ENCODE results near the gene GRWD1. TPM values are rescaled to one million over a fixed set of nuclear protein-coding genes. Genes with fewer than 3 reads are reported as not detected.

GRWD1 gene
- total and polyA plus RNA-seq, 2 of the 4 experiments (the other 2 are of a cell fraction), result 22.0 to 22.5 TPM

GRCh38 chr19:48493718-48494401 lies 48.1 kb downstream of the GRWD1 start:
- peak overlapping the region; percentile 45; the same call in 1 of the 2 replicates for H3K23ac ChIP-seq (ENCODE audit: low read depth, low read length)
- H3K4me3 ChIP-seq (ENCODE audit: insufficient read depth, low read depth, low read length), result peak overlapping the region; percentile 87
- CTCF ChIA-PET, result interaction anchor here (1.5 kb wide), 1 partner anchor 90 kb away, joined by 5 read pairs; no protein-coding TSS in a partner anchor
- peak overlapping the region; percentile 98 for H2AFZ ChIP-seq (replicated peaks; ENCODE audit: low read length, poor library complexity)
- dilution Hi-C loops (cut with HindIII; ENCODE audit: low sequenced_read_pairs, unreplicated experiment) (no loop called here), intact Hi-C loops (cut with micrococcal nuclease) (no loop called here), in situ Hi-C loops (cut with MboI; ENCODE audit: low sequenced_read_pairs) (no loop called here)
- H3K36me3 ChIP-seq (ENCODE audit: control insufficient read depth, insufficient read depth, low read length), result no peaks in the 10 kb centered on the region
- no peak overlapping the region for H3K56ac ChIP-seq (ENCODE audit: extremely low read depth, insufficient read depth, low read length)
- DNase-seq (no peak), ATAC-seq (ENCODE audit: low read depth) (peak; percentile 2)
- peak overlapping the region; percentile 80; the same call in 1 of the 2 replicates for H2AK5ac ChIP-seq (ENCODE audit: low read depth, low read length)
- H3K4me2 ChIP-seq (ENCODE audit: low read depth, low read length), result peak overlapping the region; percentile 95
- H2AK9ac ChIP-seq (replicated peaks; ENCODE audit: low read depth, low read length, poor library complexity), result peak overlapping the region; percentile 60
- H3K9me1 ChIP-seq (ENCODE audit: insufficient read depth, low read length), result peaks cover 4% of the 10 kb centered on the region
- H3K79me1 ChIP-seq (ENCODE audit: low read depth in 1 of 2, low read length in 2 of 2), result peaks cover 0 to 9% of the 10 kb centered on the region in 2 experiments; a peak in 1 of 4 replicates
- POLR2A ChIA-PET (ENCODE audit: unreplicated experiment), result no interaction called here
- H3K9me3 ChIP-seq (ENCODE audit: control insufficient read depth, insufficient read depth, low read length), result no peaks in the 10 kb centered on the region
- H3K4ac ChIP-seq (ENCODE audit: low read depth, low read length), result peak overlapping the region; percentile 73
- H4K20me1 ChIP-seq (ENCODE audit: insufficient read depth, low read length), result no peaks in the 10 kb centered on the region
- peak overlapping the region; percentile 97 for H3K9ac ChIP-seq (ENCODE audit: low read depth, low read length)
- BruUV-seq (replicated peaks), result no TSS peak
- H2BK120ac ChIP-seq (ENCODE audit: low read depth, low read length), result no peak overlapping the region
- H4K91ac ChIP-seq (ENCODE audit: insufficient read depth, low read depth, low read length), result peak overlapping the region; percentile 81; the same call in 1 of the 2 replicates
- peak overlapping the region; percentile 71 for H2BK5ac ChIP-seq (ENCODE audit: low read depth, low read length, poor library complexity, severe bottlenecking)
- peak overlapping the region; percentile 77 for H3K14ac ChIP-seq (replicated peaks; ENCODE audit: low read depth, low read length)
- no peak overlapping the region for H2BK20ac ChIP-seq (ENCODE audit: low read depth, low read length)
- 26% methylated on average over 7 of the region's 70 CpGs; no CpG with 5 or more reads in 1 of the 2 experiments for WGBS, 2 experiments (ENCODE audit: extremely low coverage in 2 of 2, insufficient read length in 1 of 2)
- H4K8ac ChIP-seq (ENCODE audit: low read depth in 2 of 2, low read length in 2 of 2), result peak overlapping the region; percentile 79 to 92; a peak in 3 of 4 replicates
- H2BK15ac ChIP-seq (ENCODE audit: low read depth, low read length), result no peak overlapping the region
- H3K18ac ChIP-seq (ENCODE audit: low read depth, low read length), result peak overlapping the region; percentile 79; the same call in 1 of the 2 replicates
- H3K27me3 ChIP-seq (ENCODE audit: control insufficient read depth, insufficient read depth, low read length), result peaks cover 17% of the 10 kb centered on the region
- H3K27ac ChIP-seq (ENCODE audit: insufficient read depth, low read length), result peak overlapping the region; percentile 89
- H3K4me1 ChIP-seq (ENCODE audit: control insufficient read depth, insufficient read depth, low read length), result no peaks in the 10 kb centered on the region
- peak overlapping the region; percentile 96 for H4K5ac ChIP-seq (ENCODE audit: low read depth, low read length)
- TF ChIP-seq CTCF (conservative IDR thresholded peaks at IDR 0.05; ENCODE audit: low read depth, low read length) (no peak), CEBPB (IDR thresholded peaks at IDR 0.05; ENCODE audit: low read depth, low read length) (no peak), POLR2A (IDR thresholded peaks at IDR 0.05; ENCODE audit: low read depth, low read length) (no peak), SMC3 (IDR thresholded peaks at IDR 0.05; ENCODE audit: low read depth, low read length) (no peak), MXI1 (IDR thresholded peaks at IDR 0.05; ENCODE audit: borderline replicate concordance, low read depth, low read length) (no peak), MAFK (IDR thresholded peaks at IDR 0.05; ENCODE audit: low read depth, low read length) (no peak), NFE2L2 (IDR thresholded peaks at IDR 0.05; ENCODE audit: low read depth, low read length) (no peak), MAZ (IDR thresholded peaks at IDR 0.05; ENCODE audit: borderline replicate concordance, low read depth, low read length) (no peak), FOS (IDR thresholded peaks at IDR 0.05; ENCODE audit: low read depth, low read length) (no peak), RAD21 (IDR thresholded peaks at IDR 0.05; ENCODE audit: low read length) (no peak), RFX5 (IDR thresholded peaks at IDR 0.05; ENCODE audit: low read depth, low read length) (no peak), CHD1 (IDR thresholded peaks at IDR 0.05; ENCODE audit: low read depth, low read length) (no peak), USF2 (IDR thresholded peaks at IDR 0.05; ENCODE audit: low read depth, low read length) (no peak), RCOR1 (IDR thresholded peaks at IDR 0.05; ENCODE audit: insufficient replicate concordance, low read length) (no peak), ELK1 (IDR thresholded peaks at IDR 0.05; ENCODE audit: borderline replicate concordance, low read depth, low read length) (no peak)
